ENCODE measurements around the gene KCTD20.

GRCh38 chr6:36442103-36442670 is 613 bp upstream of the KCTD20 start:
- no peak for TF ChIP-seq CTCF (IDR thresholded peaks at IDR 0.05)
- no peak for TF ChIP-seq POLR2A (IDR thresholded peaks at IDR 0.05)

Data from thyroid gland (tissue), 4 donors.